ENCODE measurements around the gene SHOC2. TPM values are rescaled to one million over a fixed set of nuclear protein-coding genes. Genes with fewer than 3 reads are reported as not detected.

Gene SHOC2
- total and polyA plus RNA-seq, 2 of the 4 experiments (the other 2 are of a cell fraction) = 13.4 to 47.5 TPM

DNA sequence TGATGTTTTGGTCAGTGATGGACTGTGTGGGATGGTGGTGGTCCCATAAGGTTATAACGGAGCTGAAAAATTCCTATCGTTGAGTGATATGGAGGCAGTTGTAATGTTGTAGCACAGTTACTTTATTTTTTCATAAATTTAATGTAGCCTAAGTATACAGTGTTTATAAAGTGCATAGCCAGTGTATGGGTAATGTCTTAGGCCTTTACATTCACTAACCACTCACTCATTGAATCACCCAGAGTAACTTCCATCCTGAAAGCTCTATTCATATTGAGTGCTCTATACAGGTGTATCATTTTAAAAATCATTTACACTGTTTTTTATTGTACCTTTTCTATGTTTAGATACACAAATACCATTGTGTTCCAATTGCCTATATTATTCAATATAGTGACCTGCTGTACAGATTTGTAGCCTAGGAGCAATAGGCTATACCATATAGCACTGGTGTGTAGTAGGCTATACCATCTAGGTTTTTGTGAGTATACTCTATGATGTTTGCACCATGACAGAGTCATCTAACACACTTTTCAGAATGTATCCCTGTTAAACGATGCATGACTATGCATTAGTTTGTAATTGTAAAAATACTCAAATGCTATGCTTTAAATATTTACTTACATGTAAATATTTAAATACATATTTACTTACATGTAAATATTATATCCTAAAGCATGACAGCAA is 26.7 kb upstream of the SHOC2 start:
- Histone ChIP-seq H3K4me3 (ENCODE audit: insufficient read depth, low read depth, low read length) (no peak overlapping the region), H3K36me3 (ENCODE audit: control insufficient read depth, insufficient read depth, low read length) (peaks cover 10% of the 10 kb centered on the region), H3K4me1 (ENCODE audit: control insufficient read depth, insufficient read depth, low read length) (peaks cover 6% of the 10 kb centered on the region), H3K9me1 (ENCODE audit: insufficient read depth, low read length) (no peaks in the 10 kb centered on the region), H4K20me1 (ENCODE audit: insufficient read depth, low read length) (no peaks in the 10 kb centered on the region), H2AK9ac (replicated peaks; ENCODE audit: low read depth, low read length, poor library complexity) (no peak overlapping the region), H3K14ac (replicated peaks; ENCODE audit: low read depth, low read length) (no peak overlapping the region), H3K18ac (ENCODE audit: low read depth, low read length) (no peak overlapping the region), H3K9me3 (ENCODE audit: control insufficient read depth, insufficient read depth, low read length) (no peaks in the 10 kb centered on the region), H2BK5ac (ENCODE audit: low read depth, low read length, poor library complexity, severe bottlenecking) (peak overlapping the region; percentile 4), H2AFZ (replicated peaks; ENCODE audit: low read length, poor library complexity) (no peak overlapping the region), H4K91ac (ENCODE audit: insufficient read depth, low read depth, low read length) (no peak overlapping the region), H4K8ac (ENCODE audit: low read depth in 2 of 2, low read length in 2 of 2) (no peak overlapping the region), H3K4ac (ENCODE audit: low read depth, low read length) (no peak overlapping the region), H2BK120ac (ENCODE audit: low read depth, low read length) (no peak overlapping the region), H2AK5ac (ENCODE audit: low read depth, low read length) (no peak overlapping the region), H3K27ac (ENCODE audit: insufficient read depth, low read length) (no peak overlapping the region), H3K56ac (ENCODE audit: extremely low read depth, insufficient read depth, low read length) (no peak overlapping the region), H3K27me3 (ENCODE audit: control insufficient read depth, insufficient read depth, low read length) (no peaks in the 10 kb centered on the region), H2BK20ac (ENCODE audit: low read depth, low read length) (no peak overlapping the region), H3K23ac (ENCODE audit: low read depth, low read length) (no peak overlapping the region), H3K79me1 (ENCODE audit: low read depth in 1 of 2, low read length in 2 of 2) (peaks cover 4 to 5% of the 10 kb centered on the region in 2 experiments; a peak in 2 of 4 replicates), H4K5ac (ENCODE audit: low read depth, low read length) (no peak overlapping the region), H3K9ac (ENCODE audit: low read depth, low read length) (no peak overlapping the region), H3K4me2 (ENCODE audit: low read depth, low read length) (no peak overlapping the region), H2BK15ac (ENCODE audit: low read depth, low read length) (no peak overlapping the region)
- TF ChIP-seq MAZ (IDR thresholded peaks at IDR 0.05; ENCODE audit: borderline replicate concordance, low read depth, low read length) (no peak), SMC3 (IDR thresholded peaks at IDR 0.05; ENCODE audit: low read depth, low read length) (no peak), POLR2A (IDR thresholded peaks at IDR 0.05; ENCODE audit: low read depth, low read length) (no peak), RCOR1 (IDR thresholded peaks at IDR 0.05; ENCODE audit: insufficient replicate concordance, low read length) (no peak), FOS (IDR thresholded peaks at IDR 0.05; ENCODE audit: low read depth, low read length) (no peak), BHLHE40 (IDR thresholded peaks at IDR 0.05; ENCODE audit: low read depth, low read length) (no peak), CEBPB (IDR thresholded peaks at IDR 0.05; ENCODE audit: low read depth, low read length) (no peak), MAFK (IDR thresholded peaks at IDR 0.05; ENCODE audit: low read depth, low read length) (no peak), CHD1 (IDR thresholded peaks at IDR 0.05; ENCODE audit: low read depth, low read length) (no peak), RAD21 (IDR thresholded peaks at IDR 0.05; ENCODE audit: low read length) (no peak), NFE2L2 (IDR thresholded peaks at IDR 0.05; ENCODE audit: low read depth, low read length) (no peak), RFX5 (IDR thresholded peaks at IDR 0.05; ENCODE audit: low read depth, low read length) (no peak)
- TF ChIP-seq, protein P1, sequence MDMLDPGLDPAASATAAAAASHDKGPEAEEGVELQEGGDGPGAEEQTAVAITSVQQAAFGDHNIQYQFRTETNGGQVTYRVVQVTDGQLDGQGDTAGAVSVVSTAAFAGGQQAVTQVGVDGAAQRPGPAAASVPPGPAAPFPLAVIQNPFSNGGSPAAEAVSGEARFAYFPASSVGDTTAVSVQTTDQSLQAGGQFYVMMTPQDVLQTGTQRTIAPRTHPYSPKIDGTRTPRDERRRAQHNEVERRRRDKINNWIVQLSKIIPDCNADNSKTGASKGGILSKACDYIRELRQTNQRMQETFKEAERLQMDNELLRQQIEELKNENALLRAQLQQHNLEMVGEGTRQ (IDR thresholded peaks at IDR 0.05; ENCODE audit: low read depth, low read length) = no peak
- TF ChIP-seq, protein P2, sequence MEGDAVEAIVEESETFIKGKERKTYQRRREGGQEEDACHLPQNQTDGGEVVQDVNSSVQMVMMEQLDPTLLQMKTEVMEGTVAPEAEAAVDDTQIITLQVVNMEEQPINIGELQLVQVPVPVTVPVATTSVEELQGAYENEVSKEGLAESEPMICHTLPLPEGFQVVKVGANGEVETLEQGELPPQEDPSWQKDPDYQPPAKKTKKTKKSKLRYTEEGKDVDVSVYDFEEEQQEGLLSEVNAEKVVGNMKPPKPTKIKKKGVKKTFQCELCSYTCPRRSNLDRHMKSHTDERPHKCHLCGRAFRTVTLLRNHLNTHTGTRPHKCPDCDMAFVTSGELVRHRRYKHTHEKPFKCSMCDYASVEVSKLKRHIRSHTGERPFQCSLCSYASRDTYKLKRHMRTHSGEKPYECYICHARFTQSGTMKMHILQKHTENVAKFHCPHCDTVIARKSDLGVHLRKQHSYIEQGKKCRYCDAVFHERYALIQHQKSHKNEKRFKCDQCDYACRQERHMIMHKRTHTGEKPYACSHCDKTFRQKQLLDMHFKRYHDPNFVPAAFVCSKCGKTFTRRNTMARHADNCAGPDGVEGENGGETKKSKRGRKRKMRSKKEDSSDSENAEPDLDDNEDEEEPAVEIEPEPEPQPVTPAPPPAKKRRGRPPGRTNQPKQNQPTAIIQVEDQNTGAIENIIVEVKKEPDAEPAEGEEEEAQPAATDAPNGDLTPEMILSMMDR (conservative IDR thresholded peaks at IDR 0.05; ENCODE audit: low read depth, low read length) = no peak
- TF ChIP-seq, protein P3, sequence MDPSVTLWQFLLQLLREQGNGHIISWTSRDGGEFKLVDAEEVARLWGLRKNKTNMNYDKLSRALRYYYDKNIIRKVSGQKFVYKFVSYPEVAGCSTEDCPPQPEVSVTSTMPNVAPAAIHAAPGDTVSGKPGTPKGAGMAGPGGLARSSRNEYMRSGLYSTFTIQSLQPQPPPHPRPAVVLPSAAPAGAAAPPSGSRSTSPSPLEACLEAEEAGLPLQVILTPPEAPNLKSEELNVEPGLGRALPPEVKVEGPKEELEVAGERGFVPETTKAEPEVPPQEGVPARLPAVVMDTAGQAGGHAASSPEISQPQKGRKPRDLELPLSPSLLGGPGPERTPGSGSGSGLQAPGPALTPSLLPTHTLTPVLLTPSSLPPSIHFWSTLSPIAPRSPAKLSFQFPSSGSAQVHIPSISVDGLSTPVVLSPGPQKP (IDR thresholded peaks at IDR 0.05; ENCODE audit: borderline replicate concordance, low read depth, low read length) = no peak
- no CpG with 5 or more reads among the region's 3 CpGs for WGBS, 2 experiments (ENCODE audit: extremely low coverage in 2 of 2, insufficient read length in 1 of 2)
- ChIA-PET CTCF (interaction anchor here (0.6 to 1.6 kb wide), 5 partner anchors 8 to 243 kb away, joined by 3 to 8 read pairs (median 3); no protein-coding TSS in a partner anchor), POLR2A (ENCODE audit: unreplicated experiment) (no interaction called here)
- in situ Hi-C loops (cut with MboI; ENCODE audit: low sequenced_read_pairs) = loop anchor here (5.0 to 10.0 kb wide), 2 partner anchors 148 to 285 kb away; no protein-coding TSS in a partner anchor
- peak; percentile 56 for ATAC-seq (ENCODE audit: low read depth)
- no TSS peak for BruUV-seq (replicated peaks)
- intact Hi-C loops (cut with micrococcal nuclease) = loop anchor here (1.0 to 10.0 kb wide), 4 partner anchors 16 to 578 kb away; no protein-coding TSS in a partner anchor
- dilution Hi-C loops (cut with HindIII; ENCODE audit: low sequenced_read_pairs, unreplicated experiment) = no loop called here
- no peak for DNase-seq

Data from IMR-90 (cell line).